Kidney (tissue), 14 donors: ENCODE data around the gene BCKDHB. TPM values are rescaled to one million over a fixed set of nuclear protein-coding genes. Genes with fewer than 3 reads are reported as not detected.

ENCODE experiments used
- DNase-seq, 5 donors: peaks; one replicate each; pipeline ENCODE4 v3.0.0-alpha.2; 2013 to 2020
- FAIRE-seq: peaks from 2 replicates; lab custom pipeline; 2012; peaks lifted over from hg19 to GRCh38; lab: Jason Lieb, UNC
- H3K27ac ChIP-seq, 2 donors: one replicate each; pipeline ENCODE4 v1.7.0; 2013; ENCODE audit warnings: low read depth in 2 of 2, low read length in 2 of 2, inconsistent platforms in 1 of 2
- H3K27me3 ChIP-seq: one replicate; pipeline ENCODE4 v1.7.1; 2013; ENCODE audit warnings: low read length, inconsistent platforms; ENCODE audit not compliant: control insufficient read depth, insufficient read depth
- H3K36me3 ChIP-seq, 3 donors: one replicate each; pipeline versions ENCODE4 v1.7.0 to v1.7.1; 2013; ENCODE audit warnings: low read length in 3 of 3, control low read depth in 1 of 3, inconsistent platforms in 1 of 3; ENCODE audit not compliant: insufficient read depth in 3 of 3, control insufficient read depth in 2 of 3
- H3K4me1 ChIP-seq, 3 donors: one replicate each; pipeline versions ENCODE4 v1.7.0 to v1.7.1; 2013; ENCODE audit warnings: low read length in 3 of 3, inconsistent platforms in 1 of 3, low read depth in 1 of 3; ENCODE audit not compliant: control insufficient read depth in 2 of 3, insufficient read depth in 2 of 3
- H3K4me3 ChIP-seq, 3 donors: one replicate each; pipeline versions ENCODE4 v1.7.0 to v1.8.1; 2013; ENCODE audit warnings: low read length in 3 of 3, control low read depth in 1 of 3, inconsistent platforms in 1 of 3
- H3K9ac ChIP-seq, 3 donors: one replicate each; pipeline versions ENCODE4 v1.7.0 to v1.7.1; 2013; ENCODE audit warnings: low read length in 3 of 3, control low read depth in 1 of 3, inconsistent platforms in 1 of 3
- H3K9me3 ChIP-seq, 3 donors: one replicate each; pipeline versions ENCODE4 v1.7.0 to v1.7.1; 2013; ENCODE audit warnings: low read length in 3 of 3, control low read depth in 1 of 3, inconsistent platforms in 1 of 3; ENCODE audit not compliant: control insufficient read depth in 2 of 3, insufficient read depth in 1 of 3
- intact Hi-C: fragments of 100-400 bp; cut with DNase I; formaldehyde crosslinking; loops from one replicate; pipeline ENCODE4 v1.11.1; 2022
- polyA plus RNA-seq: library from polyadenylated mRNA; stranded (reverse); fragments of 350-450 nt; fragmentation: Illumina TruSeq; extraction: RNeasy Lipid Tissue Mini Kit (QIAGEN cat#74804); gene quantifications from one replicate; pipeline ENCODE4 v1.2.3, GENCODE V29; 2014; ENCODE audit warnings: low read depth, low replicate concordance; ENCODE audit not compliant: insufficient read depth
- total RNA-seq: library from RNA; stranded (reverse); fragmentation: NEBNext Ultra II Directional; extraction: Animal tissue kit (Norgen Biotek cat#: 25700); gene quantifications from one replicate; pipeline ENCODE4 v1.2.1, GENCODE V29; 2021
- TF ChIP-seq, protein P1 (sequence below): IDR thresholded peaks from 3 replicates; pipeline ENCODE4 v1.5.1; 2012; ENCODE audit warnings: mild to moderate bottlenecking, moderate library complexity, borderline replicate concordance; ENCODE audit not compliant: insufficient read depth; ENCODE audit errors: extremely low read depth
- donor health status: control.
- donor health status: control.
- donor health status: control.
- donor health status: control.
- donor health status: control.
- donor health status: DM: yes; HTN: yes; CAD: no.
- donor health status: Normal renal cell carcinoma (clear cell type).

Gene BCKDHB
- total and polyA plus RNA-seq, 2 donors from 2014 or later = 21.0 to 22.8 TPM

DNA sequence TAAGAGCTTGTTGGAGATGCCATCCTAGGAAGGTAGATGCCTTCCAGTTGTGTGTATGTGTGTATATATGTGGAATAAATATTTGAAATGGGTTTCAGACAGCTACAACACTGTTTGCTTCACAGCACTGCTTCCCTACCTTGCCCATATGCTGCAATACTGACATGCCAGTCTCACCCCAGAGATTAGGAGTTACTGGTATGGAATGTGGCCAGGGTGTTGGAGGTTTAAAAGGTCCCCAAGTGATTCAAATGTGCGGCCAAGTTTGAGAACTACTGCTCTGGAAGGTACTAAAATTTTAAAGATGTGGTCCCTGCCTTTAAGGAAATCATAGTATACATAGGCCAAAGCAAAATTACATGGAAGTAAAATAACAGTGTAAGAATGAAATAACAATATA is 39.5 kb downstream of the BCKDHB start:
- Histone ChIP-seq H3K27me3 (no peaks in the 10 kb centered on the region), H3K36me3 (no peaks in the 10 kb centered on the region), H3K4me1 (peaks cover 0 to 5% (median 3%) of the 10 kb centered on the region in 3 donors), H3K27ac (no peak overlapping the region), H3K9me3 (no peaks in the 10 kb centered on the region), H3K9ac (no peak overlapping the region), H3K4me3 (no peak overlapping the region)
- FAIRE-seq = no peak
- DNase-seq = no peak
- intact Hi-C loops = no loop called here
- TF ChIP-seq, protein P1, sequence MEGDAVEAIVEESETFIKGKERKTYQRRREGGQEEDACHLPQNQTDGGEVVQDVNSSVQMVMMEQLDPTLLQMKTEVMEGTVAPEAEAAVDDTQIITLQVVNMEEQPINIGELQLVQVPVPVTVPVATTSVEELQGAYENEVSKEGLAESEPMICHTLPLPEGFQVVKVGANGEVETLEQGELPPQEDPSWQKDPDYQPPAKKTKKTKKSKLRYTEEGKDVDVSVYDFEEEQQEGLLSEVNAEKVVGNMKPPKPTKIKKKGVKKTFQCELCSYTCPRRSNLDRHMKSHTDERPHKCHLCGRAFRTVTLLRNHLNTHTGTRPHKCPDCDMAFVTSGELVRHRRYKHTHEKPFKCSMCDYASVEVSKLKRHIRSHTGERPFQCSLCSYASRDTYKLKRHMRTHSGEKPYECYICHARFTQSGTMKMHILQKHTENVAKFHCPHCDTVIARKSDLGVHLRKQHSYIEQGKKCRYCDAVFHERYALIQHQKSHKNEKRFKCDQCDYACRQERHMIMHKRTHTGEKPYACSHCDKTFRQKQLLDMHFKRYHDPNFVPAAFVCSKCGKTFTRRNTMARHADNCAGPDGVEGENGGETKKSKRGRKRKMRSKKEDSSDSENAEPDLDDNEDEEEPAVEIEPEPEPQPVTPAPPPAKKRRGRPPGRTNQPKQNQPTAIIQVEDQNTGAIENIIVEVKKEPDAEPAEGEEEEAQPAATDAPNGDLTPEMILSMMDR = no peak

DNA sequence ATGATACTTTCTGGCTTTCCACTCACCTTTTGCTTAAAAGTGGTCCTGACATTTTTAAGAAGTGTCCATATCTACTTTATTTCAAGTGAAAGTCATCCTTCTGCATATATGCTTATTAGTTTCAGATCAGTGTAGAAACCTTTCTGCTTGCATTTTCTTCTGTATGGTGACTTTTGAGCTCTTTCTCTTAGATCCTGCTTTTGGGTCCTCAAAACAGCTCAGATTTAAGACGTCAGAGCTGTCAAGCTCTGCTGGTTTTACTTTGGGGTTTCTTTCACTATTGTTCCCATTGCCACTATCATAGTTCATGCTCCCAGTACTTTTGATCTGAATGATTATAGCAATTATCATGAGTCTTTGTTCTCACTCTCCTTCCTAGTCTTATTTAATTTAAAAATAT is 41.7 kb downstream of the BCKDHB start:
- no peak overlapping the region for H3K27ac ChIP-seq
- intact Hi-C loops = no loop called here
- DNase-seq (no peak), FAIRE-seq (no peak)
- H3K4me3 ChIP-seq = no peak overlapping the region
- H3K9ac ChIP-seq = no peak overlapping the region
- H3K4me1 ChIP-seq = peaks cover 0 to 1% (median 0%) of the 10 kb centered on the region in 3 donors
- H3K9me3 ChIP-seq = no peaks in the 10 kb centered on the region
- TF ChIP-seq, protein P1 = no peak
- H3K36me3 ChIP-seq = no peaks in the 10 kb centered on the region
- H3K27me3 ChIP-seq = no peaks in the 10 kb centered on the region

DNA sequence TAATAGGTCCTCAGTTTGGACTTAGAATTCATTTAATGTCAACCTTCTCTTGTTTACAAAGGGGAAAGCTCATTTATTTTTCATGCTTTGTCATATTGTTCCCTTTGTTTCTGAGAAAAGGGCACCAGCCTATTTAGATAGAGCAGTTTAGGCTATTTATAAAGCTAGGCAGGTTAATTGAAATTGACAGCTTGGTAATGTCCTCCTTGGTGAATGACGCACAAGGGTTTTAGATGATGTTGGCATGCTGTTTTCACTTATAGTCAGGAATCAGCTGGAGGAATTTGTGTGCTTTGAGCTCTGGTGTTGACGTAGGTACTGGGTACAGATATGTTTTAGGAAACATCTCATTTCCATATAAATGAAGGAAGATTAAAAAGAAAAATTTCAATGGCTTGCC is 45.2 kb downstream of the BCKDHB start:
- Histone ChIP-seq H3K9ac (no peak overlapping the region), H3K27ac (no peak overlapping the region), H3K4me1 (no peaks in the 10 kb centered on the region), H3K9me3 (no peaks in the 10 kb centered on the region), H3K36me3 (no peaks in the 10 kb centered on the region), H3K4me3 (no peak overlapping the region), H3K27me3 (no peaks in the 10 kb centered on the region)
- DNase-seq (no peak), FAIRE-seq (no peak)
- TF ChIP-seq, protein P1 = no peak
- intact Hi-C loops = no loop called here

DNA sequence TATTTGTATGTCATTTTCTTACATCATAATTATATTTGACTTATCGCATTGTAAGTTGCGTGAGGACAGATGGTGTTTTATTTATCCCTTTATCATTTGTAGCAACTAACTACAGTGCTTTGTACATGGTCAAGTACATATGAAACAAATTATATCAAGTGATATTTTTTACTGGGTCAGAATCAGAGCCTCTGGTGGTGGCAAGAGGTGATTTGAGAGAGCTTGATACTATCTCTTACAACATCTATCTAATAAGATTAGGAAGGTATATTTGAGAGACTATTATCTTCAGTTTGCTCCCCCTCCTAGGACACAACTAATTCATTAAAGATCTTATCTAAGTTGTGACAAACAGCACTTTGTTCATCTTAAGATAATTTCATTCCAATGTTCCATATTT is 47.7 kb downstream of the BCKDHB start:
- FAIRE-seq = no peak
- Histone ChIP-seq H3K27me3 (no peaks in the 10 kb centered on the region), H3K4me3 (no peak overlapping the region), H3K27ac (no peak overlapping the region), H3K9ac (no peak overlapping the region), H3K4me1 (no peaks in the 10 kb centered on the region), H3K9me3 (no peaks in the 10 kb centered on the region), H3K36me3 (no peaks in the 10 kb centered on the region)
- no peak for DNase-seq
- intact Hi-C loops = no loop called here
- TF ChIP-seq, protein P1 = no peak
